Mucosa of descending colon (tissue), 3 donors: ENCODE results near the gene SSB. TPM values are rescaled to one million over a fixed set of nuclear protein-coding genes. Genes with fewer than 3 reads are reported as not detected.
A peak's percentile ranks its signal among the peaks of the same experiment; 100 is the strongest.

Experiments used
- ATAC-seq: fragments of 200-7000 bp; cut with Tn5 transposase; one replicate; pipeline ENCODE4 v1.9.1; 2020; ENCODE audit warnings: mild to moderate bottlenecking, moderate library complexity
- DNase-seq, 3 donors: peaks; one replicate each; pipeline ENCODE4 v3.0.0-alpha.2; 2020
- H3K36me3 ChIP-seq: fragments of 200-600 bp; one replicate; pipeline ENCODE4 v1.8.0; 2021; ENCODE audit warnings: low read depth, mild to moderate bottlenecking
- H3K4me1 ChIP-seq: fragments of 200-600 bp; one replicate; pipeline ENCODE4 v1.8.0; 2021; ENCODE audit warnings: low read depth, mild to moderate bottlenecking
- H3K4me3 ChIP-seq: fragments of 200-600 bp; one replicate; pipeline ENCODE4 v1.8.0; 2021; ENCODE audit warnings: mild to moderate bottlenecking
- H3K9me3 ChIP-seq: fragments of 200-600 bp; one replicate; pipeline ENCODE4 v1.8.0; 2021; ENCODE audit warnings: mild to moderate bottlenecking
- intact Hi-C, 2 donors: fragments of 100-400 bp; cut with DNase I in 1 of 2; cut with micrococcal nuclease in 1 of 2; formaldehyde crosslinking; loops; one replicate each; pipeline versions ENCODE4 v1.11.0 to v1.11.1; 2022; cut with DNase I, micrococcal nuclease
- total RNA-seq, 3 donors: library from RNA; stranded (reverse); fragmentation: NEBNext Ultra II Directional in 2 of 3; extraction: Animal tissue kit (Norgen Biotek cat#: 25700) in 2 of 3; gene quantifications; one replicate each; pipeline versions ENCODE4 v1.2.1 to v1.2.4, GENCODE V29; 2021 to 2023
- TF ChIP-seq, protein P1 (sequence below): fragments of 200-600 bp; IDR thresholded peaks from one replicate; pipeline ENCODE4 v1.8.0; 2022; ENCODE audit warnings: antibody characterized with exemption, mild to moderate bottlenecking
- donor health status: DM: no; HTN: no; CAD: no; lungs with moderate emphysema.
- donor health status: DM: no; HTN: no; CAD: no.
- donor health status: DM: no; HTN: yes; CAD: no.

Gene SSB
- total RNA-seq, 3 donors from 2014 or later, result 29.2 to 72.3 (median 52.9) TPM

- Histone ChIP-seq H3K9me3 (no peaks in the 10 kb centered on the region), H3K4me1 (peaks cover 4% of the 10 kb centered on the region), H3K4me3 (no peak overlapping the region), H3K36me3 (no peaks in the 10 kb centered on the region)
- intact Hi-C loops, result no loop called here
- DNase-seq (peak in 2 of 3 donors; percentile 34 to 94), ATAC-seq (peak; percentile 76)
- TF ChIP-seq, protein P1, sequence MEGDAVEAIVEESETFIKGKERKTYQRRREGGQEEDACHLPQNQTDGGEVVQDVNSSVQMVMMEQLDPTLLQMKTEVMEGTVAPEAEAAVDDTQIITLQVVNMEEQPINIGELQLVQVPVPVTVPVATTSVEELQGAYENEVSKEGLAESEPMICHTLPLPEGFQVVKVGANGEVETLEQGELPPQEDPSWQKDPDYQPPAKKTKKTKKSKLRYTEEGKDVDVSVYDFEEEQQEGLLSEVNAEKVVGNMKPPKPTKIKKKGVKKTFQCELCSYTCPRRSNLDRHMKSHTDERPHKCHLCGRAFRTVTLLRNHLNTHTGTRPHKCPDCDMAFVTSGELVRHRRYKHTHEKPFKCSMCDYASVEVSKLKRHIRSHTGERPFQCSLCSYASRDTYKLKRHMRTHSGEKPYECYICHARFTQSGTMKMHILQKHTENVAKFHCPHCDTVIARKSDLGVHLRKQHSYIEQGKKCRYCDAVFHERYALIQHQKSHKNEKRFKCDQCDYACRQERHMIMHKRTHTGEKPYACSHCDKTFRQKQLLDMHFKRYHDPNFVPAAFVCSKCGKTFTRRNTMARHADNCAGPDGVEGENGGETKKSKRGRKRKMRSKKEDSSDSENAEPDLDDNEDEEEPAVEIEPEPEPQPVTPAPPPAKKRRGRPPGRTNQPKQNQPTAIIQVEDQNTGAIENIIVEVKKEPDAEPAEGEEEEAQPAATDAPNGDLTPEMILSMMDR, result peak; percentile 58
Observed at GRCh38 chr2:169767243-169767888, 31.3 kb upstream of the SSB start.

GRCh38 chr2:169768262-169768995, 30.2 kb upstream of the SSB start:
- intact Hi-C loops, result no loop called here
- peak; percentile 30 to 64 (median 54) for DNase-seq
- TF ChIP-seq, protein P1, result no peak
- ATAC-seq, result peak; percentile 69
- Histone ChIP-seq H3K4me1 (peaks cover 4% of the 10 kb centered on the region), H3K9me3 (no peaks in the 10 kb centered on the region), H3K36me3 (no peaks in the 10 kb centered on the region), H3K4me3 (no peak overlapping the region)

DNA sequence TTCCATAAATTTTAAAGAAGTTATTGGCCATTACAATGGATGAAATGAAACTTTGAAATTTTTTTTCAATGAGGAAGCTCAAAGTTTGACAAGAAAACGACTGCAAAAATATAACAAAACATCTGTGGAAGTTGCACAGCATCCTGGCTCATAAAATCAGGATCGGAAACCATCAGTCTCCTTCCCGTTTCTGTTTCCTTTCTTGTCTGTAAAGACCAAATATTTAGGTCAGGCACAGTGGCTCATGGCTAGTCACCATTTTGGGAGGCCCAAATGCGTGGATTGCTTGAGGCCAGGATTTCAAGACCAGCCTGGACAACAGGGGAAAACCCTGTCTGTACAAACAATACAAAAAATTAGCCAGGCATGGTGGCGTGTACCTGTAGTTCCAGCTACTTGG, 27.6 kb upstream of the SSB start:
- ATAC-seq (no peak), DNase-seq (no peak)
- Histone ChIP-seq H3K4me1 (peaks cover 4% of the 10 kb centered on the region), H3K36me3 (no peaks in the 10 kb centered on the region), H3K9me3 (no peaks in the 10 kb centered on the region), H3K4me3 (no peak overlapping the region)
- intact Hi-C loops, result no loop called here
- TF ChIP-seq, protein P1, result no peak

DNA sequence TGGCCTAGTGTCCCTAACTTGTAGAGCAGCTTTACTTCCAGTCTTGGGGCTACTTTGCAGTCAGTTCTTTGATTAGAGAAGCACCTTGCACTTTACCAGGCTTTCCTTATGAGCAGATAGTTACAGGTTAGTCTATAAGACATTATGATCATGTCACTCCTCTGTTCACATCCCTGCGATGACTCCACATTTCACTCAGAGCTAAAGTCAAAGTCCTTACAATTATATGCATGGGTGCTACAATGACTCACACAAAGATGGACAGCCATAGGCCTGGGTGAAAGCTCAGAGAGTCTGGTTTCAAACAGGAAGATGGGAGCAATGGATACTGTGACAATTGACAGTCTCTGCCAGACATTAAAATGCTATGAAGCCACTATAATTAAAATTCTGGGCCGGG, 27.1 kb upstream of the SSB start:
- H3K36me3 ChIP-seq, result no peaks in the 10 kb centered on the region
- ATAC-seq (peak; percentile 78), DNase-seq (no peak)
- TF ChIP-seq, protein P1, result no peak
- H3K4me1 ChIP-seq, result peaks cover 4% of the 10 kb centered on the region
- H3K9me3 ChIP-seq, result no peaks in the 10 kb centered on the region
- H3K4me3 ChIP-seq, result no peak overlapping the region
- intact Hi-C loops, result no loop called here

DNA sequence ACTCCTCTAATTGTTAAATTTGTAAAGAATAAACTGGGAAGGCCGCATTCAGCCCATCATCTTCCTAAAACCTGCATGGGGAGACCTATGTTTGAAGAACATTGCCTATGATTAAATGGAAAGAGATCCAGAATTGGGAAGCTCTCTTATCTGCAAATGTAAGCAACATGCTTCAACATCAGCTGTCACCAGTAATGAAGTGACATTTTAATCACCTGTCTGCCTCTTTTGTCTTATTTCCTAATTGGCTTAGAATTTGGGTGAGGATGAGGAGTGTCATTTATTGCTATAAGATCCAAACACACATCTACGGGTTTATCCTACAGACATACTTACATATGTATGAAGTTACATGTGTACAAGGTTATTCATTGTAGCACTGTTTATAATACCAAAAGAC, 26.0 kb upstream of the SSB start:
- no peak for ATAC-seq
- intact Hi-C loops, result no loop called here
- DNase-seq, result no peak

More for the DNA sequence above, 26.0 kb upstream of the SSB start:
- TF ChIP-seq, protein P1, result no peak
- H3K4me3 ChIP-seq, result no peak overlapping the region
- H3K4me1 ChIP-seq, result no peaks in the 10 kb centered on the region
- H3K36me3 ChIP-seq, result no peaks in the 10 kb centered on the region
- no peaks in the 10 kb centered on the region for H3K9me3 ChIP-seq
